DND-41 (cell line): ENCODE measurements around the gene RASL10A.

Source experiments
- ATAC-seq: fragments of 200-7000 bp; cut with Tn5 transposase; 3 replicates; pipeline ENCODE4 v1.9.1; 2021; ENCODE audit warnings: low read depth; ENCODE audit not compliant: insufficient read depth
- DNase-seq: peaks from one replicate; pipeline ENCODE4 v3.0.0-alpha.2; 2020
- H2AFZ ChIP-seq: 2 replicates; pipeline ENCODE4 v1.6.0; 2012; ENCODE audit warnings: low read depth, low read length
- H3K27ac ChIP-seq: 2 replicates; pipeline ENCODE4 v1.5.1; 2012; ENCODE audit warnings: low read length, inconsistent platforms
- H3K27me3 ChIP-seq: fragments of 200-600 bp; sonication (generic); 2 replicates; pipeline ENCODE4 v1.6.0; 2012; ENCODE audit warnings: low read length, mild to moderate bottlenecking, inconsistent platforms; ENCODE audit not compliant: insufficient read depth, poor library complexity
- H3K36me3 ChIP-seq: 2 replicates; pipeline ENCODE4 v1.5.1; 2012; ENCODE audit warnings: low read length, inconsistent platforms; ENCODE audit not compliant: insufficient read depth
- H3K4me1 ChIP-seq: 2 replicates; pipeline ENCODE4 v1.5.1; 2012; ENCODE audit warnings: mild to moderate bottlenecking, low read length; ENCODE audit not compliant: insufficient read depth
- H3K4me2 ChIP-seq: 2 replicates; pipeline ENCODE4 v1.6.0; 2012; ENCODE audit warnings: mild to moderate bottlenecking, moderate library complexity, low read length, inconsistent platforms; ENCODE audit not compliant: insufficient read depth
- H3K4me3 ChIP-seq, 2 experiments: fragments of 200-600 bp in 1 of 2; shearing (Covaris generic) in 1 of 2; 2 replicates each; pipeline ENCODE4 v1.5.1; 2012 to 2016; ENCODE audit warnings: inconsistent platforms in 2 of 2, low read length in 2 of 2, mild to moderate bottlenecking in 2 of 2, low read depth in 1 of 2, moderate library complexity in 1 of 2
- H3K79me2 ChIP-seq: 2 replicates; pipeline ENCODE4 v1.6.0; 2012; ENCODE audit warnings: low read length, inconsistent platforms; ENCODE audit not compliant: insufficient read depth
- H3K9ac ChIP-seq: 2 replicates; pipeline ENCODE4 v1.6.0; 2012; ENCODE audit warnings: low read depth, mild to moderate bottlenecking, inconsistent platforms, low read length, moderate library complexity
- H3K9me3 ChIP-seq: 2 replicates; pipeline ENCODE4 v1.5.1; 2012; ENCODE audit warnings: low read length, moderate library complexity, mild to moderate bottlenecking, inconsistent platforms; ENCODE audit not compliant: insufficient read depth, severe bottlenecking
- H4K20me1 ChIP-seq: 2 replicates; pipeline ENCODE4 v1.6.0; 2012; ENCODE audit warnings: low read length; ENCODE audit not compliant: insufficient read depth
- CTCF ChIP-seq: IDR thresholded peaks from 2 replicates; pipeline ENCODE4 v1.5.1; 2012; ENCODE audit warnings: borderline replicate concordance, low read length, moderate library complexity, mild to moderate bottlenecking; ENCODE audit not compliant: poor library complexity, severe bottlenecking; ENCODE audit errors: extremely low read depth
- EZH2 ChIP-seq: IDR thresholded peaks from 3 replicates; pipeline ENCODE4 v1.6.1; 2012; ENCODE audit warnings: borderline replicate concordance, low read depth, mild to moderate bottlenecking, moderate library complexity, low read length, inconsistent platforms; ENCODE audit not compliant: severe bottlenecking

Gene RASL10A

GRCh38 chr22:29298641-29299040 lies 16.9 kb downstream of the RASL10A start:
- Histone ChIP-seq H3K9me3 (no peaks in the 10 kb centered on the region), H3K27me3 (no peaks in the 10 kb centered on the region), H3K9ac (no peak overlapping the region), H3K4me2 (no peak overlapping the region), H3K36me3 (peaks cover 70% of the 10 kb centered on the region), H4K20me1 (peaks cover 49% of the 10 kb centered on the region), H3K4me1 (no peaks in the 10 kb centered on the region), H2AFZ (no peak overlapping the region), H3K4me3 (no peak overlapping the region), H3K27ac (no peak overlapping the region), H3K79me2 (peaks cover 2% of the 10 kb centered on the region; the same call in 1 of the 2 replicates)
- no peak for ATAC-seq
- no peak for DNase-seq
- TF ChIP-seq EZH2: no peak
- no peak for TF ChIP-seq CTCF

- TF ChIP-seq EZH2 (no peak), CTCF (no peak)
- Histone ChIP-seq H3K9ac (no peak overlapping the region), H3K9me3 (no peaks in the 10 kb centered on the region), H3K79me2 (peaks cover 55% of the 10 kb centered on the region), H3K4me1 (no peaks in the 10 kb centered on the region), H2AFZ (no peak overlapping the region), H4K20me1 (peaks cover 61% of the 10 kb centered on the region), H3K4me3 (no peak overlapping the region), H3K27ac (no peak overlapping the region), H3K36me3 (peaks cover 100% of the 10 kb centered on the region), H3K27me3 (no peaks in the 10 kb centered on the region), H3K4me2 (no peak overlapping the region)
- ATAC-seq: no peak
- no peak for DNase-seq
Measured at GRCh38 chr22:29292379-29292778, 23.1 kb downstream of the RASL10A start.

GRCh38 chr22:29291215-29291614 lies 24.3 kb downstream of the RASL10A start:
- Histone ChIP-seq H4K20me1 (peaks cover 60% of the 10 kb centered on the region), H3K4me2 (no peak overlapping the region), H3K9me3 (no peaks in the 10 kb centered on the region), H3K36me3 (peaks cover 100% of the 10 kb centered on the region), H3K9ac (no peak overlapping the region), H3K27ac (no peak overlapping the region), H3K79me2 (peaks cover 66% of the 10 kb centered on the region), H3K4me3 (no peak overlapping the region), H3K4me1 (no peaks in the 10 kb centered on the region), H2AFZ (no peak overlapping the region), H3K27me3 (no peaks in the 10 kb centered on the region)
- TF ChIP-seq CTCF (no peak), EZH2 (no peak)
- ATAC-seq (0 out of 3 replicates have a peak, but pooled peaks have one; percentile 34), DNase-seq (no peak)

- TF ChIP-seq CTCF (no peak), EZH2 (no peak)
- H2AFZ ChIP-seq: no peak overlapping the region
- DNase-seq (no peak), ATAC-seq (no peak)
- no peaks in the 10 kb centered on the region for H3K27me3 ChIP-seq
- peaks cover 74% of the 10 kb centered on the region for H3K79me2 ChIP-seq
- no peak overlapping the region for H3K27ac ChIP-seq
- H3K4me1 ChIP-seq: no peaks in the 10 kb centered on the region
- H3K9me3 ChIP-seq: no peaks in the 10 kb centered on the region
- no peak overlapping the region for H3K4me2 ChIP-seq
- no peak overlapping the region for H3K9ac ChIP-seq
- no peak overlapping the region for H3K4me3 ChIP-seq
- peaks cover 100% of the 10 kb centered on the region for H3K36me3 ChIP-seq
- peaks cover 63% of the 10 kb centered on the region for H4K20me1 ChIP-seq
Measured at GRCh38 chr22:29290061-29290460, 25.4 kb downstream of the RASL10A start.
